ENCODE data around the gene PCNT. TPM values are rescaled to one million over a fixed set of nuclear protein-coding genes. Genes with fewer than 3 reads are reported as not detected.

PCNT gene
- total RNA-seq, 5 donors from 2014 or later (not counting 1 experiment from before 2014, with no cell fraction given) = 52.8 to 65.0 (median 58.6) TPM

- Histone ChIP-seq H3K27me3 (replicated peaks in 1 of 2; ENCODE audit: control insufficient read depth in 2 of 2, extremely low read depth in 1 of 2, insufficient read depth in 2 of 2, low read length in 1 of 2) (no peaks in the 10 kb centered on the region), H3K27ac (ENCODE audit: low read length) (no peak overlapping the region), H3K4me1 (ENCODE audit: control insufficient read depth in 1 of 2, extremely low read depth in 1 of 2, insufficient read depth in 2 of 2, low read length in 2 of 2) (no peaks in the 10 kb centered on the region), H3K36me3 (ENCODE audit: control insufficient read depth in 2 of 2, extremely low read depth in 1 of 2, insufficient read depth in 1 of 2, low read length in 1 of 2) (peaks cover 15 to 58% of the 10 kb centered on the region in 2 donors), H3K9me3 (no peaks in the 10 kb centered on the region), H3K4me3 (ENCODE audit: control insufficient read depth in 1 of 2, extremely low read depth in 1 of 2, low read length in 1 of 2) (no peak overlapping the region)
- ChIA-PET CTCF (no interaction called here), POLR2A (no interaction called here)
- no peaks in the 10 kb centered on the region for H3K9me3 Mint-ChIP-seq
- H3K27ac Mint-ChIP-seq = no peak overlapping the region
- ATAC-seq (replicated peaks in 1 of 4) (no peak), DNase-seq (no peak)
- H3K4me3 Mint-ChIP-seq = no peak overlapping the region
- H3K4me1 Mint-ChIP-seq = peaks cover 2 to 6% (median 6%) of the 10 kb centered on the region in 3 donors
- H3K36me3 Mint-ChIP-seq = peaks cover 47% of the 10 kb centered on the region
- WGBS (ENCODE audit: insufficient coverage) = 96% methylated on average over 12 of the region's 14 CpGs
- no peaks in the 10 kb centered on the region for H3K27me3 Mint-ChIP-seq
Observed at GRCh38 chr21:46345861-46346260, 21.9 kb downstream of the PCNT start.

- Mint-ChIP-seq H3K27ac (no peak overlapping the region), H3K4me1 (peaks cover 2 to 6% (median 4%) of the 10 kb centered on the region in 3 donors), H3K9me3 (no peaks in the 10 kb centered on the region), H3K36me3 (peaks cover 50% of the 10 kb centered on the region), H3K4me3 (no peak overlapping the region), H3K27me3 (no peaks in the 10 kb centered on the region)
- H3K27ac ChIP-seq (ENCODE audit: low read length) = no peak overlapping the region
- DNase-seq = no peak
- no peaks in the 10 kb centered on the region for H3K27me3 ChIP-seq (replicated peaks in 1 of 2; ENCODE audit: control insufficient read depth in 2 of 2, extremely low read depth in 1 of 2, insufficient read depth in 2 of 2, low read length in 1 of 2)
- no peaks in the 10 kb centered on the region for H3K4me1 ChIP-seq (ENCODE audit: control insufficient read depth in 1 of 2, extremely low read depth in 1 of 2, insufficient read depth in 2 of 2, low read length in 2 of 2)
- WGBS (ENCODE audit: insufficient coverage) = 96% methylated on average over 32 of the region's 34 CpGs
- no peak overlapping the region for H3K4me3 ChIP-seq (ENCODE audit: control insufficient read depth in 1 of 2, extremely low read depth in 1 of 2, low read length in 1 of 2)
- no peaks in the 10 kb centered on the region for H3K9me3 ChIP-seq
- ChIA-PET CTCF (no interaction called here), POLR2A (no interaction called here)
- ATAC-seq (replicated peaks in 1 of 4) = no peak
- H3K36me3 ChIP-seq (ENCODE audit: control insufficient read depth in 2 of 2, extremely low read depth in 1 of 2, insufficient read depth in 1 of 2, low read length in 1 of 2) = peaks cover 20 to 65% of the 10 kb centered on the region in 2 donors
Observed at GRCh38 chr21:46346296-46347202, 22.6 kb downstream of the PCNT start.

GRCh38 chr21:46347203-46347550 lies 23.2 kb downstream of the PCNT start:
- no peak overlapping the region for H3K4me3 ChIP-seq (ENCODE audit: control insufficient read depth in 1 of 2, extremely low read depth in 1 of 2, low read length in 1 of 2)
- Mint-ChIP-seq H3K27ac (no peak overlapping the region), H3K4me3 (no peak overlapping the region), H3K4me1 (peaks cover 2 to 6% (median 4%) of the 10 kb centered on the region in 3 donors), H3K9me3 (no peaks in the 10 kb centered on the region), H3K27me3 (no peaks in the 10 kb centered on the region), H3K36me3 (peaks cover 51% of the 10 kb centered on the region)
- ATAC-seq (replicated peaks in 1 of 4) = no peak
- H3K27me3 ChIP-seq (replicated peaks in 1 of 2; ENCODE audit: control insufficient read depth in 2 of 2, extremely low read depth in 1 of 2, insufficient read depth in 2 of 2, low read length in 1 of 2) = no peaks in the 10 kb centered on the region
- H3K36me3 ChIP-seq (ENCODE audit: control insufficient read depth in 2 of 2, extremely low read depth in 1 of 2, insufficient read depth in 1 of 2, low read length in 1 of 2) = peaks cover 25 to 71% of the 10 kb centered on the region in 2 donors
- H3K27ac ChIP-seq (ENCODE audit: low read length) = no peak overlapping the region
- ChIA-PET POLR2A (no interaction called here), CTCF (no interaction called here)
- H3K4me1 ChIP-seq (ENCODE audit: control insufficient read depth in 1 of 2, extremely low read depth in 1 of 2, insufficient read depth in 2 of 2, low read length in 2 of 2) = no peaks in the 10 kb centered on the region
- no peak for DNase-seq
- no peaks in the 10 kb centered on the region for H3K9me3 ChIP-seq
- 94% methylated on average over 8 of the region's 10 CpGs for WGBS (ENCODE audit: insufficient coverage)

DNA sequence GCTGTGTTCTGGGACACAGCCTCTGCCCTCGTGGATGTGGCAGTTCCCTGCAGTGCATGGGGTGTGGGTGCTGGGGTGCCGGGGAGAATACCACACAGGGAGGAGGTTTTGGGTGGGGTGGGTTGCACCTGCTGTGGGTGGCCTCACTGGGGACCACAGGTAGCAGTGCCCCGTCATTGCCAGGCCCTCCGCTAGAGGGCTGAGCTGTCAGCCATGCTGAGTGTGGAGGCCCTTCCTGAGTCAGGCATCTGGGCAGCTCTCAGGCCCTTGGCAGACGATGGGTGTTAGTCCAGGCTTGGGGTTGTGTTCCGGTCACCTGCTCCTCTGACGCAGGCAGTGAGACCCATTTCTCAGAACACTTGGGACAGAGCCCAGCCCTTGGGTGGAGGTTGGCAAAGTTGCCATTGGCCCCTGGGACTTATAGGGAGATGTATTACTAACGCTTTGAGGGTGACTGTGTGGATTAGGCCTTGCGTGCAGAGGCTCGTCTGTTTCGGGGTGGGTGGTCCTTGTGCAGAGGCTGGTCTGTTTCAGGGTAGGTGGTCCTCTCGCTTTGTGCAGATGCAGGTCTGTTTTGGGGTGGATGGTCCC lies 23.9 kb downstream of the PCNT start:
- Histone ChIP-seq H3K27me3 (replicated peaks in 1 of 2; ENCODE audit: control insufficient read depth in 2 of 2, extremely low read depth in 1 of 2, insufficient read depth in 2 of 2, low read length in 1 of 2) (no peaks in the 10 kb centered on the region), H3K4me1 (ENCODE audit: control insufficient read depth in 1 of 2, extremely low read depth in 1 of 2, insufficient read depth in 2 of 2, low read length in 2 of 2) (no peaks in the 10 kb centered on the region), H3K9me3 (no peaks in the 10 kb centered on the region), H3K36me3 (ENCODE audit: control insufficient read depth in 2 of 2, extremely low read depth in 1 of 2, insufficient read depth in 1 of 2, low read length in 1 of 2) (peaks cover 25 to 76% of the 10 kb centered on the region in 2 donors), H3K27ac (ENCODE audit: low read length) (no peak overlapping the region), H3K4me3 (ENCODE audit: control insufficient read depth in 1 of 2, extremely low read depth in 1 of 2, low read length in 1 of 2) (no peak overlapping the region)
- Mint-ChIP-seq H3K36me3 (peaks cover 48% of the 10 kb centered on the region), H3K4me3 (no peak overlapping the region), H3K9me3 (no peaks in the 10 kb centered on the region), H3K4me1 (peaks cover under 1 to 6% (median 4%) of the 10 kb centered on the region in 3 donors), H3K27me3 (no peaks in the 10 kb centered on the region), H3K27ac (no peak overlapping the region)
- DNase-seq = peak in 1 of 35 experiments; percentile 59
- ChIA-PET POLR2A (no interaction called here), CTCF (no interaction called here)
- no peak for ATAC-seq (replicated peaks in 1 of 4)
- WGBS (ENCODE audit: insufficient coverage) = 91% methylated on average over 11 of the region's 12 CpGs

DNA sequence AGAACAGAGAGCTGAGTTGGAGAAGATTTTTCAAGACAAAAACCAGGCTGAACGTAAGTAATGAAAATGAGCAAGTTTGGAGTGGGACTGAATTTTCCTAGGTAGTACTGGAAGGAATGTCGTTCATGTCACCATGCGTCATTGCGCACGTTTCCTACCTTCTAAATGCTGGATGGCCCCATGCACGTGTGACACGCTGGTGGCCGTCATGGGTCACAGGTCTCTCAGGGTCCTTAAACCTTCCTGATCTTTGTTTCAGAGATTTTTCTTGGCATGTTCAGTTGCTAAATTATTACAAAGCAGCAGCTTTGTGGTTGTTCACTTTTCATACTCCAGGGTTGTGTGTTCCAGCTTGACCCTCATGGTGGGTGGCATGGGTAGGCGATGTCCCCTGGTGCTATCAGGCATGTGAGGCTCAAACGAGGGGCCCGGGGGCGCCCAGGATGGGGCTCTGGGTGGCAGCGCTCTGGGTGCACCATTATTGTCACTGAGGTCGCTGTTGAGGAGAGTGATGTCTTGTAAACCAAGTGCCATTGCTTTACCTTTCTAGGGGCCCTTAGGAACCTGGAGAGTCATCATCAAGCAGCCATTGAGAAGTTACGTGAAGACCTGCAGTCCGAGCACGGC lies 25.3 kb downstream of the PCNT start:
- Histone ChIP-seq H3K9me3 (no peaks in the 10 kb centered on the region), H3K27me3 (replicated peaks in 1 of 2; ENCODE audit: control insufficient read depth in 2 of 2, extremely low read depth in 1 of 2, insufficient read depth in 2 of 2, low read length in 1 of 2) (no peaks in the 10 kb centered on the region), H3K4me3 (ENCODE audit: control insufficient read depth in 1 of 2, extremely low read depth in 1 of 2, low read length in 1 of 2) (no peak overlapping the region), H3K4me1 (ENCODE audit: control insufficient read depth in 1 of 2, extremely low read depth in 1 of 2, insufficient read depth in 2 of 2, low read length in 2 of 2) (no peaks in the 10 kb centered on the region), H3K36me3 (ENCODE audit: control insufficient read depth in 2 of 2, extremely low read depth in 1 of 2, insufficient read depth in 1 of 2, low read length in 1 of 2) (peaks cover 33 to 86% of the 10 kb centered on the region in 2 donors), H3K27ac (ENCODE audit: low read length) (no peak overlapping the region)
- no peak overlapping the region for H3K27ac Mint-ChIP-seq
- no peaks in the 10 kb centered on the region for H3K9me3 Mint-ChIP-seq
- no peaks in the 10 kb centered on the region for H3K4me1 Mint-ChIP-seq
- WGBS (ENCODE audit: insufficient coverage) = 97% methylated on average over 15 of the region's 17 CpGs
- peaks cover 49% of the 10 kb centered on the region for H3K36me3 Mint-ChIP-seq
- no peaks in the 10 kb centered on the region for H3K27me3 Mint-ChIP-seq
- ATAC-seq (replicated peaks in 1 of 4) (no peak), DNase-seq (no peak)
- H3K4me3 Mint-ChIP-seq = no peak overlapping the region
- CTCF ChIA-PET = no interaction called here
- POLR2A ChIA-PET = no interaction called here

GRCh38 chr21:46350571-46350970 lies 26.6 kb downstream of the PCNT start:
- WGBS (ENCODE audit: insufficient coverage) = 96% methylated on average over 4 of the region's 8 CpGs

More at GRCh38 chr21:46350571-46350970, 26.6 kb downstream of the PCNT start:
- Histone ChIP-seq H3K9me3 (no peaks in the 10 kb centered on the region), H3K27ac (ENCODE audit: low read length) (no peak overlapping the region), H3K27me3 (replicated peaks in 1 of 2; ENCODE audit: control insufficient read depth in 2 of 2, extremely low read depth in 1 of 2, insufficient read depth in 2 of 2, low read length in 1 of 2) (no peaks in the 10 kb centered on the region), H3K36me3 (ENCODE audit: control insufficient read depth in 2 of 2, extremely low read depth in 1 of 2, insufficient read depth in 1 of 2, low read length in 1 of 2) (peaks cover 38 to 96% of the 10 kb centered on the region in 2 donors), H3K4me1 (ENCODE audit: control insufficient read depth in 1 of 2, extremely low read depth in 1 of 2, insufficient read depth in 2 of 2, low read length in 2 of 2) (peaks cover 0 to 3% of the 10 kb centered on the region in 2 experiments), H3K4me3 (ENCODE audit: control insufficient read depth in 1 of 2, extremely low read depth in 1 of 2, low read length in 1 of 2) (no peak overlapping the region)
- no peak for DNase-seq
- no peaks in the 10 kb centered on the region for H3K27me3 Mint-ChIP-seq
- POLR2A ChIA-PET = no interaction called here
- CTCF ChIA-PET = no interaction called here
- H3K9me3 Mint-ChIP-seq = no peaks in the 10 kb centered on the region
- no peak overlapping the region for H3K4me3 Mint-ChIP-seq
- ATAC-seq (replicated peaks in 1 of 4) = no peak
- H3K27ac Mint-ChIP-seq = no peak overlapping the region
- H3K36me3 Mint-ChIP-seq = peaks cover 51% of the 10 kb centered on the region
- peaks cover 0 to 1% (median 0%) of the 10 kb centered on the region in 3 donors for H3K4me1 Mint-ChIP-seq

Data from T-cell (primary cell).